GM19455 (cell line): ENCODE results near the gene MPP3.
"Not testable (repeated sequence)": the region's sequence is repeated elsewhere in the genome, so short reads cannot be mapped to it uniquely, and the experiment has no call there.

ENCODE experiments used
- ATAC-seq: cut with Tn5 transposase; IDR thresholded peaks from one replicate; pipeline ENCODE4 v1.9.1; 2021; ENCODE audit not compliant: unreplicated experiment

The MPP3 gene, protein sequence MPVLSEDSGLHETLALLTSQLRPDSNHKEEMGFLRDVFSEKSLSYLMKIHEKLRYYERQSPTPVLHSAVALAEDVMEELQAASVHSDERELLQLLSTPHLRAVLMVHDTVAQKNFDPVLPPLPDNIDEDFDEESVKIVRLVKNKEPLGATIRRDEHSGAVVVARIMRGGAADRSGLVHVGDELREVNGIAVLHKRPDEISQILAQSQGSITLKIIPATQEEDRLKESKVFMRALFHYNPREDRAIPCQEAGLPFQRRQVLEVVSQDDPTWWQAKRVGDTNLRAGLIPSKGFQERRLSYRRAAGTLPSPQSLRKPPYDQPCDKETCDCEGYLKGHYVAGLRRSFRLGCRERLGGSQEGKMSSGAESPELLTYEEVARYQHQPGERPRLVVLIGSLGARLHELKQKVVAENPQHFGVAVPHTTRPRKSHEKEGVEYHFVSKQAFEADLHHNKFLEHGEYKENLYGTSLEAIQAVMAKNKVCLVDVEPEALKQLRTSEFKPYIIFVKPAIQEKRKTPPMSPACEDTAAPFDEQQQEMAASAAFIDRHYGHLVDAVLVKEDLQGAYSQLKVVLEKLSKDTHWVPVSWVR

DNA sequence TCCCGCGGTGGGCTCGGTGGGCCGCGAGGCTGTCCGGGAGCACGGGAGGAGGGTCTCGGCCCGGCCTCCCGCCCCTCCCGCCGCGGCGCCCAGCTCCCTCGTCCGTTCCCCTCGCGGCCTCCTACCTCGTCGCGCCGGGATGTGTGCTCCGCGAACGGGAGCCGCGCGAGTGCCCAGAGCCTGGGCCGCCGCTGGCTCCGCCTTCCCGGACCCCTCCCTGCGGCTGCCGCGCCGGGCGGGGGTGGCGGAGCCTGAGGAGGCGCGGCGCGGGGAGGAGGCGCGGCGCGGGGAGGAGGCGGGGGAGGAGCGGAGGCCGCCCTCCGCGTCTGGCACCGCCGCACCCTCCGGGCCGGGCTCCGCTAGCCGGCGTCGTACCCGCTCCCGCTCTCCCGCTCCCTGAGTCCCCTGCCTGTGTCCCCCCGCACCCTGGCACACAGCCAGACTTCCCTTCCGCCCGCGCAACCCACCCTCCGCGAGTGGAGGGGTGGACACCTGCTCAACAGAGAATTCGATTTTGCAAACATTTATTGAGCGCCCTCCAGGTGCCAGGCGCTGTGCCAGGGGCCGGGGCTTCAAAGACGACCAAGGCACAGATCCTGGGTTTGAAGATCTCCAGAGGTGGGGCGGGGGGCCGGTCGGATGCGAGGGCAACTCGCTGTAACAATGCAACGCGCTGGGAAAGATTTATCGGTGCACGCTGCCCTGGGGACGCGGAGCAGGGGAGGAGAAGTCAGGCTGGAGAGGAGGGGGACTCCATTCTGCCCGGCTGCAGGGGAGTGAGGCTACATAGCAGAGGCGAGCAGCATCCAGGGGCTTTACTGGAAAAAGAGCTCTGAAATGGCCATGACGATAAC lies at the start of gene MPP3:
TSS of gene MPP3 (minus strand) at position 171 of the 854 bp plus-strand sequence. CDS start 1,240 bp downstream, outside the sequence.
- no peak for ATAC-seq

DNA sequence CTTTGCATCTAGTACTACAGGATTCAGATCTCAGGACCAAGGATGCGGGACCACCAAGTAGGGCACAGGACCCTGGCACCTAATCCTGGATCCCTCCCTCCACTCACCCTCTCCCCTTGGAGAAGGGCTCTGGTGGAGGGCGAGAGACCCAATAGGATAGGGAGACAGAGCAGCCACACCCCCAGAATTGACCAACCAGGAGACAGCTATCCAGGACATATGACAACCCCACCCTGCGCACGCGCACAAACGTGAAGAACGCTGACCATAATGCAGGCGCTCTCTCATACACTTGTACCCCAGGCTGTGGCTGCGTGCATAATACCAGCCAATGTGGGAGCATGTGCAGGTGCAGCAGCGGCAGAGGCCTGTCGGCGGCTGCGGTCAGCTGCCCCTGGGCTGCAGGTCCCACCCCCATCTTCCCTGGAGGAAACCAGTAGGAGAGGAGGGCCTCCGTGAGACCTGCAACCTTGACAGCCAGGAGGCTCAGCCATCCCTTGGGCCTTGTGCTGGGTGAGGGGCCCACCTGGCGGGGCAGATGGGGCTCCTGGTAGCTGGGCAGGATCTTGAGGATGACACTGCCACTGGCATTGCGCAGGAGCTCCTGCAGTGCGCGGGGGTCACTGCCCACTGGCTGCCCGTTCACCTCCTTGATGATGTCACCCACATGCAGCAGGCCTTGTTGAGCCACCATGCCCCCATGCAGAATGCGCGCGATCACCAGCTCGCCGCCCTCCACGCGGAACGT lies 49.0 kb upstream of the MPP3 start:
- no peak for ATAC-seq

DNA sequence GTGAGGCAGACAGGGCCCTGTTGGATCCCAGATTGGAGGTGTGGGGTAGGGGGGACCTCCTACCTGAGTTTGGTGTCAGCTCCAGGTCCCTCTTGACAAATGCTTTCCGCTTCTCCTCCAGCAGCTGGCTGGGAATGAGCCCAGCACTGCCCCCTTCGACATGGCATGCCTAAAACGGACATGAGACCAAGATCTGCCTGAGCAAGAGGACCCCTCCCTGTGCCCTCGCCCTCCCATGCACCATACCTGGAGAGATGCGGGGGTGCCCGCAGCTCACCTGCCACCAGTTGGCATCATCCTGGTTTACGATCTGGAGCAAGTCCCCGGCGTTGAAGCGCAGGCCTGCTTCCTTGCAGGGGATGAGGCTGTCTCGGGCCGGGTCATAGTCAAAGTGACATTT lies 48.2 kb upstream of the MPP3 start:
- no peak for ATAC-seq

DNA sequence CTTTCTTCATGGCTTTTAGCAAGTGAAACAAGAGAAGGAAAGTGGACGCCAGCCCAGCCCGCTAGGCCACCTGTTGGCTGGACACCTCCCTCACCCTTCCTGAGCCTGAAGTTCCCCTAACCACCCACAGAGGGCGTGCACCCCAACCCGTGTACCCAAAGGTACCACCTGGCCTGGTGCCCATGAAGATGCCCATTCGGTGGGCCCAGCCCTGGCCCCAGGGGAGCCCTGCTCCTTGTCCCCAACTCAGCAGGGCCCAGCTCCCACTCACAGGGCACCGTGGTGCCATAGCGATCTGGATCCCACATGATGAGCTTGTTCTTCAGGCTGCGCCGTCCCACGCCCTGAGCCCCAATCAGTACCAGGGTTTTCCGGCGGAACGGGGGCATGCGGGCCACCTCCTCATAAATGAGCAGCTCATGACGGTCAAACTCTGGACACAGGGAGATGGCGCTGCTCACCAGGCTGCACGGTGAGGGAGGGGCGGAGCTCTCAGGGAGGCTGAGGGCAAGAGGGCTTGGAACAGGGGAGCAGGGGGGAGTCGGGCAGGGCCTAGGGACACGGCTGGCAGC lies 47.6 kb upstream of the MPP3 start:
- ATAC-seq = no peak

DNA sequence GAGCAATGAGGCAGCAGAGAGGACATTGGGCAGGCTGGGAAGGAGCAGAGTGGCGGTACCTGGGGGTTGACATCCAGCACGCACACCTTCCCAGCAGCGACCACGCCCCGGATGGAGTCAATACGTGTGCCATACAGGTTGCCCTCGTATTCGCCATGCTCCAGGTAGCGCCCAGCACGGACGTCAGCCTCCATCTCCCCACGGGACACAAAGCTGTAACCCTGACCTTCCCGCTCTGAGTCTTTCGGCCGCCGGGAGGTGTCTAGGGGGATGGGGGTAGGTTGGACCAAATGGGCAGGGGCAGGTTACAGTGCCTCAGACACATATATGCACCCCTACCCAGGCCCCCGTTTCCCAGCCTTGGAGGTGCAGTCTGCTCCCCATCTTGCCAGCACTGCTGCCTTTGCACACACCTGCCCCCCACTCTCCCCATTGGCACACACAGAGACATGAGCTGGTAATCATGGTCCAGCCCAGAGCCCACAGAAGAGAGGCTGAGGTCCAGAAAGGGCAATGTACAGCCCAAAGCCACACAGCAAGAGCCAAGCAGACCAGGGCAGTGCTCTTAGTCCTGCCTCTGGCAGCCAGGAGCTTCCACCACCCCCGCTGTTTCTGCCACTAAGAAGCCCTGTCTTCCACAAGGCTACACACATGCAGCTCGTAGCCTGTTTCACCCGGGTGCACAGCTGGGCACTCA lies 46.9 kb upstream of the MPP3 start:
- ATAC-seq = no peak

DNA sequence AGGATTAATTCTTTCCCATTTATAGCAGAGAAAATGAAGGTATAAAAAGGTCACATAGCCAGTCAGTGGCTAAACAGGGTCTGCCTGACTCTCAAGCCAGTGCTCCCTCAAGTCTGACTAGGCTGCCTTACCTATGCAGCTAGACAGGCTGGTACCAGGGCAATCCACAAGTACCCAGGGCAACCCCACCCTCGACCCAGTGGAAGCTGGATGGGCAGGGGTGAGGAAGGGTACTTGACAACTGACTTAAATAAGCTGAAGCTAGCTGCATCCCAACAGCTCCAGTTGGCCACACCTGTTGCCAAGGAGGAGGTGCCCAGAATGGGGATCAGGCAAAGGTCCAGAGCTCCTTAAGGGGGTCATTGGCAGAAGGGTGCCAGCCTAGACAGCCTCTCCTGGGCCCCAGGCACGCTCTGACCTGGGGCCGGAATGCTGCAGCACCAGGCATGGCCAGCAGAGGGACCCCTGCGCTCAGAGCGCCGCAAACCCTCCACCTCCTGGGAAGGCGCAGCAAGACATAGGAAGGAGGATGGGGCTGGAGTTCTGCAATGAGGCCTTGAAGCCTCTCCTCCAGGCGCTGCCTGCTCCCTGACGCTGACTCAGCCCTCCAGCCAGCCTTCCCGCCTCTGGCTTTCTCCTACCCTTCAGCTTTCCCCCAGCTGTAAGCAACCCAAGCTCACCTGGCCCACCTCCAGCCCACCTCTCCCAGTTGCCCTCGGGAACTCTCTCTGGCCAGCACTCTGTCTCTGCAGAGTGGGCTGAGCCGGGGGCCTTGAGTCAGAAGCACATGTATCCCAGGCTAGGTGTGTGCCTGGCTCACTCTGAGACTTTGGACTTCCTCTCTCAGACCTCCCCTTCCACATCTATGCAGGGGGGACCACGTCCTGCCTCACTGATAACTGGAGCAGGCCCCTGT lies 45.6 kb upstream of the MPP3 start:
- no peak for ATAC-seq

DNA sequence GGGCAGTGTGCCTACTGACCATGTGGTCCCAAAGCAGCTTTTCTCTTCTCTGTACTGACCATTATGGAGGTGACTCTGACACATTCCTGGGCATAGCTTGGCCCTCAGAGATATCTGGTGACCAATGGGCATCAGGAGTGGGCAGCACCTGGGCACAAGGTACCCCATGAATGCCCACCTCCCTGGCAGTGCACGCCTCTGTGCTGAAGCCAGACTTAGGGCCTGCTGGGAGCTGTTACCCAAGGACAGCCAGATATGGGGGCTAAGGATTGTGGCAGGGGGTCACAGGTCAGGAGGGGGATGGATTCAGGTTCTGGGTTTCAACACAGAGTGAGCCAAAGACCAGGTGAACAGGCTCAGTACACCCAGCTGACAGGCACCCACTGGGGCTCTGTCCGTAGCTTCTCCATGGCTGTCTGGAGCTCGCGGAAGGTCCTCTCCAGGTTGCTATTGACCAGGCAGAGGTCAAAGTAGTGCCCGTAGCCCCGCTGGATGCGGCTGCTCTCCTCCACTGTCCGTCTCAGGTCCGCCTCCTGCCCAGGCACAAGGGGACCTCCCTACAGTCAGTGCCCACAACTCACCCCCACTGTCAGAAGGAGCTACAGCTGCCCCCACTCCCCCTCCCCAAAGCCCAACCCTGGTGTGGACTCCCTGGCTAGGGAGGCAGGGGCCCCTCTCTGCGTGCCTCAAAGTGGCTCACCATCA lies 44.7 kb upstream of the MPP3 start:
- ATAC-seq = no peak

DNA sequence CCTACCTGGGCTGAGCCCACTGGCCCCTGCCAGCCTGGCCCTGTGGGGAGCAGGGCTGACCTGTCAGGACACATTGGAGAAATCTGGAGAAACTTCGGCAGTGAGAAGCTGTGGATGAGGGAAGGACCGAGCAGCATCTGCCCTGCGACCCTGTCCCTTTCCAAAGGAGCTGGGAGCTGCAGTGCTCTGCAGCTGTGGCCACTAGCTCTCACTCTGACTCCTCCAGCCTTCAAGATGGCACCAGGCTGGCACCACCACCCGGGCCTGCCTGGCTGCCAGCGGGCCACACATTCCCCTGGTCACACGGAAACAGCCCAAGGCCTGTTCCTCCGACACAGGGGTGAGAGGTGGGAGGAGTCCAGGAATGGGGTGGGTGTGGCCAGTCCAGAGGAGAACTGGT lies 44.1 kb upstream of the MPP3 start:
- ATAC-seq = no peak

DNA sequence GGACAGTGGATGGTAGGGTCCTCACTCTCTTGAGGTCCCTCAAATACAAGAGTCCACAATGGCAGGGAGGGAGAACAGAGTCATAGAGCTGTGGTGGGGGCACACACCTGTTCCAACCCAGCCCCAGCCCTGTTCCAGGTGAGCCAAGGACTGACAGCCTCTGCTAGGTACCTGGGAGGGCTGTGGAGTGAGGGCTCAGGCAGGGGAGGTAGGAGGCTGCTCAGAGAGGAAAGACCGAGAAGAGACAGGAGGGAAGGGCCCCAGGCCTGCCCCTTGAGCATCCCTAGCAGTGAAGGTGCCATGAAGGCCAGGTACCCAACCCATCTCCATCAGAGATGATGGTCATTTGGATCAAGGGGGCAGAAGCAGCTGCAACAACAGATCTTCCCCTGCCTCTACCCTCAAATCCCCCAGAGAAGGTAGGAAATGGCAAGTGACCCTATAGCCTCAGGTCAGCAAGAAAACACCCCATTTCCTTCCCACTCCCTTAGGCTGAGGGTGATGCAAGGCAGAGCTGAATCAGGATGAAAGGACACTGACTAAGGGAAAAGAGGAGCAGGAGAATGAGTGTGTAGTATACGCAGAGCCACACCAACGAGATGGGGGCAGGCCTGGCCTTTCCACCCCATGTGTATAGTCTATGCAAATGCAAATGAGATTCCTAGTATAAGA lies 42.7 kb upstream of the MPP3 start:
- ATAC-seq = no peak

DNA sequence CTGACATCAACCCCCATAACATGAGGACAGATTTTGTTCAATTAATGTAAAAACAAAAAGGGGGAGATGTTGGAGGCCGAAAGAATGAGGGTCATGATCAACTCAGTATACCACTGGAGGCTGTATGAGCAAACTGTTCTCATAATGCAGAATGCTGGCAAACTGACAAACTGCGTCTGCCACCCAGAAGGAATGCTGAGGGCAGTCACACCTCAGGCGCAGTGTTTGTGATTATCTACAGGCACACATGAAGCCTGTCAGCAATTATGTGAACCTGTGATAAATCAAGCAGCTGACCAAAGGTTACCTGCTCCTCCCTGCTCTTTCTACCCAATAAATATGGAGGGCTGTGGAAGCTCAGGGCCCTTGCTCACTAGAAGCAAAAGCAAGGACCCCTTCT lies 41.3 kb upstream of the MPP3 start:
- ATAC-seq = no peak

DNA sequence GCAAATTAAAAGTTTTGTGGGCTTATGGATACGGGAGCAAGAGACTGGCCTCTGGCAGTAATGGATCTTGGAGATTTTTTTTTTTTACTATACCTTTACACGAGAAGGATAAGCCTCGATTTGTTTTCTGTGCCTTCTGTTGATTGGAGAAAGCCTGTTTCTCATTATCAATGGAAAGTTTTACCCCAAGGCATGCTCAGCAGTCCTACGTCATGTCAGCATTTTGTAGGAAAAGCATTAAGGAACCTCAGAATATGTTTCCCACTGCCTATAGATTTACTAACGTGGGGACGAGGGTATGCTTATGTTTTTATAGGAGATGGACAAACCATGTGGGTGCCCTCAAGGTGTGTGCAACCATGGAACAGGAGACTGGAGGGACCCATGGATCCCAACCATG lies 40.9 kb upstream of the MPP3 start:
- no peak for ATAC-seq

DNA sequence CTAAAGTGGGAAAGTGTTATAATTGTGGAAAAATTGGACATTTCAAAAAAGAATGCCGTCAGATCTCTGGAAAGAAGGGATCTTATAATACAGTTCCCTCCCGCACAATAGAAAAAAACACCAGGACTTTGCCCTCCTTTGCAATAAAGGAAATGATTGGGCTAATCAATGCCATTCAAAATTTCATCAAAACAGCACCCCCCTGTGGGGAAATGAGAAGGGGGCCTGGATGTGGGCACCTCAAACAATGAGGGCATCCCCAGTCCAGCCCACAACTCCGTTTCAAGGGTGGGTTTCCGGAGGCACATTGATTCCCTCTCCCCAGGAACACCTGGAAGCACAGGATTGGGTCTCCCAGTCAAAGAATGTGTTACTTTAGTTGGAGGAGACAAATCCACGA lies 40.1 kb upstream of the MPP3 start:
- no peak for ATAC-seq

DNA sequence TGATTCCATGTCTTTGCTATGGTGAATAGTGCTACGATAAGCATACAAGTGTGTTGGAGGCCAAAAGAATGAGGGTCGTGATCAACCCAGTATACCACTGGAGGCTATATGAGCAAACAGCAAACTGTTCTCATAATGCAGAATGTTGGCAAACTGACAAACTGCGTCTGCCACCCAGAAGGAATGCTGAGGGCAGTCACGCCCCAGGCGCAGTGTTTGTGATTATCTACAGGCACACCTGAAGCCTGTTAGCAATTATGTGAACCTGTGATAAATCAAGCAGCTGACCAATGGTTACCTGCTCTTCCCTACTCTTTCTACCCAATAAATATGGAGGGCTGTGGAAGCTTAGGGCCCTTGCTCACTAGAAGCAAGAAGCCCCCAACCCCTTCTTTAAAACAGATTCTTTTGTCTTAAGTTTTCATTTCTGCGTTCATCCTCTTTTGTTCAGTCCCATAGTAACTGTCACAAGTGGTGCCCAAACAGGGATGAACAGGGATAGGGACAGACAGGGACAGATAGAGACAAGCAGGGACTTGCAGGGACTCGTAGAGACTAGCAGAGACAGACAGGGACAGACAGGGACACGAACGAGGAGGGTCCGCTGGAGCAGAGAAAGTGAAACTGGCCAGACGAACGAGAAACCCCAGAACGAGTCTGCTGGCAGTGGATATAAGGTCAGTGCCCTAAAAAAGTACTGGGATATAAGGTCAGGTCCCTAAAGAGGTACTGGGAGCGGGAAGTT lies 39.2 kb upstream of the MPP3 start:
- ATAC-seq = no peak

DNA sequence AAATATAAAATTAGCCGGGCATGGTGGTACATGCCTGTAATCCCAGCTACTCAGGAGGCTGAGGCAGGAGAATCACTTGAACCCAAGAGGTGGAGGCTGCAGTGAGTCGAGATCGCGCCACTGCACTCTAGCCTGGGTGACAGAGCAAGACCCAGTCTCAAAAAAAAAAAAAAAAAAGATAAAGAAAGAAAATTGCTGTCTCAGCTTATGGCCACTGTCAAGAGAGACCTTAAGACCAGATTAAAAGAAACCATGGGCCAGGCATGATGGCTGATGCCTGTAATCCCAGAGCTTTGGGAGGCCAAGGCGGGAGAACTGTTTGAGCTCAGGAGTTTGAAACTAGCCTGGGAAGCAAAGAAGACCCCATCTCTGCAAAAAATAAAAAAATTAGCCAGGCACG lies 36.1 kb upstream of the MPP3 start:
- ATAC-seq = not testable (repeated sequence)

DNA sequence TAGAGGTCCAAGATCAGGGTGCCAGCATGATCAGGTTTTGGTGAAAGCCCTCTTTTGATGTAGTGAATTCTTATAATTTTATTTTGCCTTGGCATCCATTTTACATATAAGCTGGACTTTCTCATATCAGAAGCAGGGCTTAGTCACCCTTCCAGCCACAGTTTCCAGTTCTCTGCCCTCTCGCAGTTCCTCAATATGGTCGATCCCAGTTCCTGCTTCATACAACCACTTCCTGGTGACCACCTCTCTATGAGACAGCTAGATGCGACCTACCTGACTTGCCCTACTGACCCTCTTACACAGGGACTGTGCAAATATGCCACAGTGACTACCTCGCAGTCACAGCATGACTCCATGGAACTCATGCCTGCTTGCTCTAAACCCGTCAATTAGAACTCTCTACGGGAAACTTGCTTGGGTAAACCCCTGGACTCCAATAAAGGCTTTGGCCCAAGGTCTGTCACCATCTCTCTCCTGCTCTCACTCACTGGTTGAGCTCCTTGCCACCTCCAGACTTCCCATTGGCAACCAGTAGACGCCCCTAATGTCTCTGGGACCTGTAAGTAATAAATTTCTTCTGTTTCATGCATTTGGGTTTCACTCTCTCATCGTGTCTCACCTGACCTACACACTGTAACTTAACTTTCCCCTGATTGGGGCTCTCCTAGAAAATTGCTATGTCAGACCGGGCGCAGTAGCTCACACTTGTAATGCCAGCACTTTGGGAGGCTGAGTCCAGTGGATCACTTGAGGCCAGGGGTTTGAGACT lies 35.5 kb upstream of the MPP3 start:
- ATAC-seq = no peak

DNA sequence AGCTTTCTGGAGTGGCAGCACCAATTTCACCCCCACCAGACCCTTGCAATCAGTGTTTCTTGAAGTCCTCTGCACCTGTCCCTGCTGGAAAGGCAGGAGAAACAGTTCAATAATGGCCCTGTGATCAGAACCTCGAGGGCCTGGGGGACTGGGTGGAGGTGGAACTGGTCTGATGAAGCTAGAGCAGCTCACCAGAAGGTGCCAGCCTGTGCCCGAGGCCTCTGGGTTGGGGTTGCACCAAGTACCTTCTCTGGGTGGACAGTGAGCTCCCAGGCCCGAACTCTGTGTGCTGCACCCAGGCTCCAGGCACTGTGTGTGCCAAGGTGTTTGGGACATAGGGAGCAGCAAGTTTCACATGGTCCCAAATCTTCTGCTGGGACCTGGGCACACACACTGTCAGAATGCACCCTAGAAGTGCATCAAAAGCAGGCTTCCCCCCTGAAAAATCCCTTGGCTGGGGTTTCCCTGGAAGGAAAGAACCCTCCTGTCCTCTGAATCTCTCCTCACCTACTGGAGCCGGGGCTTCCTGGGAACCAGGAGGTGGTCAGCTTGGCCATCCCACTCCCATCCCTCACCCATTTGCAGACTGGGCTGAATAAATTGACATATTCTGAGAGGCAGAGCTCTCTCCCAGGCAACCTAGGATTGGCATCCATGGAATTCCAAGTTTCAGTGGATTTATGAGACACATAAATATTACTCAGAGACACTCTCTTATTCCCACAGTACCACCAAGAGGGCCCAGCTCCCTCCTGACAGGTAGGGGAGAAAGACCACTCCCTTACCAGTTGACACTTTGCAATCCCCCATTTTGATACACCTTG lies 31.4 kb upstream of the MPP3 start:
- no peak for ATAC-seq
